ENCODE measurements around the gene ARHGAP23. TPM values are rescaled to one million over a fixed set of nuclear protein-coding genes. Genes with fewer than 3 reads are reported as not detected.

ARHGAP23 gene
- total RNA-seq, 1 experiment from 2014 or later = 97.9 TPM

DNA sequence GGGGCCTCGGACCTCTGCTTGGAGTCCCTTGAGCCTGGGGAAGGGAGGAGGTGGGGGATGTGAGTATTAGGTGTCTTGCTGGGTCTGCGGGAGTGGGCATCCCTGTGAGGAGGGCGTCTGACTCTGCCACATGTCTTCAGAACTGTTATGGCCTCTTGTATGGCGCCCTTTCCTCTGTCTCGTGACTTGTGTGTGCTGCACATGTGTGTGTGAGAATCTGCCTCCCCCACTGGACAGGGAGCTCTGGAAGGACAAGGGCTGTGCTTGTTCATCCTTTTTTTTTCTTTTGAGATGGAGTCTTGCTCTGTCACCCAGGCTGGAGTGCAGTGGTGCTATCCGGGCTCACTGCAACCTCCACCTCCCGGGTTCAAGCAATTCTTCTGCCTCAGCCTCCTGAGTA lies 33.4 kb downstream of the ARHGAP23 start:
- H3T11ph ChIP-seq (ENCODE audit: low read length) = no peak overlapping the region
- H4K8ac ChIP-seq (replicated peaks; ENCODE audit: insufficient read length, low read depth, low read length) = no peak overlapping the region
- no peak overlapping the region for H3K27ac ChIP-seq (ENCODE audit: insufficient read length, low read depth, low read length)
- peaks cover 5% of the 10 kb centered on the region; the same call in 1 of the 2 replicates for H3K79me2 ChIP-seq (ENCODE audit: insufficient read depth, low read length)
- H3K4me1 Mint-ChIP-seq = peaks cover 11 to 16% of the 10 kb centered on the region in 2 experiments
- no peak overlapping the region for H4K91ac ChIP-seq (ENCODE audit: insufficient read length, low read depth, low read length)
- no peak overlapping the region for H2BK120ac ChIP-seq (ENCODE audit: low read depth, low read length, poor library complexity, severe bottlenecking)
- no peaks in the 10 kb centered on the region for H3K27me3 ChIP-seq (ENCODE audit: insufficient read depth, low read length)
- H3K4me3 Mint-ChIP-seq = no peak overlapping the region
- H3K27ac Mint-ChIP-seq = peak overlapping the region in 2 of 3 experiments; percentile 53 to 80; a peak in 2 of 7 replicates
- H3K27me3 Mint-ChIP-seq (ENCODE audit: low read depth) = no peaks in the 10 kb centered on the region; the same call in 1 of the 2 replicates
- no peak overlapping the region for H2BK12ac ChIP-seq (ENCODE audit: insufficient read length, low read depth, low read length)
- no peak overlapping the region for H2BK20ac ChIP-seq (ENCODE audit: low read depth, low read length, poor library complexity, severe bottlenecking)
- H2AFZ ChIP-seq (ENCODE audit: low read length) = no peak overlapping the region
- H3K23ac ChIP-seq (ENCODE audit: insufficient read length, low read depth, low read length) = no peak overlapping the region
- no peak overlapping the region for H2BK15ac ChIP-seq (ENCODE audit: low read depth, low read length)
- peaks cover 10% of the 10 kb centered on the region for H4K20me1 ChIP-seq (ENCODE audit: control insufficient read depth, insufficient read depth, insufficient read length)
- H3K79me1 ChIP-seq (ENCODE audit: insufficient read depth, low read depth, low read length, poor library complexity, severe bottlenecking) = peaks cover 2% of the 10 kb centered on the region
- no CpG with 5 or more reads among the region's 7 CpGs for WGBS (ENCODE audit: extremely low coverage, insufficient read length, low lambda C conversion rate)
- TF ChIP-seq, protein P1, sequence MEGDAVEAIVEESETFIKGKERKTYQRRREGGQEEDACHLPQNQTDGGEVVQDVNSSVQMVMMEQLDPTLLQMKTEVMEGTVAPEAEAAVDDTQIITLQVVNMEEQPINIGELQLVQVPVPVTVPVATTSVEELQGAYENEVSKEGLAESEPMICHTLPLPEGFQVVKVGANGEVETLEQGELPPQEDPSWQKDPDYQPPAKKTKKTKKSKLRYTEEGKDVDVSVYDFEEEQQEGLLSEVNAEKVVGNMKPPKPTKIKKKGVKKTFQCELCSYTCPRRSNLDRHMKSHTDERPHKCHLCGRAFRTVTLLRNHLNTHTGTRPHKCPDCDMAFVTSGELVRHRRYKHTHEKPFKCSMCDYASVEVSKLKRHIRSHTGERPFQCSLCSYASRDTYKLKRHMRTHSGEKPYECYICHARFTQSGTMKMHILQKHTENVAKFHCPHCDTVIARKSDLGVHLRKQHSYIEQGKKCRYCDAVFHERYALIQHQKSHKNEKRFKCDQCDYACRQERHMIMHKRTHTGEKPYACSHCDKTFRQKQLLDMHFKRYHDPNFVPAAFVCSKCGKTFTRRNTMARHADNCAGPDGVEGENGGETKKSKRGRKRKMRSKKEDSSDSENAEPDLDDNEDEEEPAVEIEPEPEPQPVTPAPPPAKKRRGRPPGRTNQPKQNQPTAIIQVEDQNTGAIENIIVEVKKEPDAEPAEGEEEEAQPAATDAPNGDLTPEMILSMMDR (conservative IDR thresholded peaks at IDR 0.05) = no peak
- H4K5ac ChIP-seq (ENCODE audit: insufficient read length, low read depth, low read length) = no peak overlapping the region
- no peak overlapping the region for H3K56ac ChIP-seq (ENCODE audit: insufficient read length, low read depth, low read length)
- no peak for DNase-seq
- H3K4me1 ChIP-seq (ENCODE audit: insufficient read depth, low read length) = peaks cover 2% of the 10 kb centered on the region; the same call in 1 of the 2 replicates
- H3K14ac ChIP-seq (ENCODE audit: insufficient read depth, low read length) = no peak overlapping the region; the same call in 1 of the 2 replicates
- peaks cover 25 to 68% (median 26%) of the 10 kb centered on the region in 3 experiments; a peak in 6 of 7 replicates for H3K36me3 Mint-ChIP-seq (ENCODE audit: insufficient read depth in 1 of 3, low read depth in 3 of 3)
- no peak overlapping the region for H3K9ac ChIP-seq (ENCODE audit: extremely low read depth, insufficient read length, low read length)
- no peaks in the 10 kb centered on the region for H3K9me3 ChIP-seq (ENCODE audit: control insufficient read depth, low read depth, low read length)
- no peak overlapping the region for H3K4ac ChIP-seq (ENCODE audit: low read depth, low read length)
- H3K4me2 ChIP-seq (ENCODE audit: insufficient read depth, insufficient read length, low read length) = no peak overlapping the region
- no peak overlapping the region for H2BK5ac ChIP-seq (ENCODE audit: insufficient read length, low read length)
- no peak overlapping the region for H3K18ac ChIP-seq (ENCODE audit: insufficient read length, low read depth, low read length)
- H3K23me2 ChIP-seq (ENCODE audit: insufficient read length, low read depth, low read length, poor library complexity, severe bottlenecking) = no peaks in the 10 kb centered on the region
- no peak overlapping the region for H2AK5ac ChIP-seq (ENCODE audit: insufficient read length, low read length)
- no peaks in the 10 kb centered on the region; a peak in 1 of 5 replicates for H3K9me3 Mint-ChIP-seq
